ENCODE measurements around the gene SFRP4.
A peak's percentile ranks its signal among the peaks of the same experiment; 100 is the strongest.
"Not testable (repeated sequence)": the region's sequence is repeated elsewhere in the genome, so short reads cannot be mapped to it uniquely, and the experiment has no call there.

Gene SFRP4

GRCh38 chr7:37916673-37917660, at the start of gene SFRP4:
Gene SFRP4, minus strand, starts transcription at chr7:37916817. Its CDS starts 280 bp downstream, at chr7:37916537.
- DNase-seq = peak; percentile 27

- DNase-seq = no peak
These were observed 47.6 kb upstream of the SFRP4 start for GRCh38 chr7:37964196-37964595.

DNA sequence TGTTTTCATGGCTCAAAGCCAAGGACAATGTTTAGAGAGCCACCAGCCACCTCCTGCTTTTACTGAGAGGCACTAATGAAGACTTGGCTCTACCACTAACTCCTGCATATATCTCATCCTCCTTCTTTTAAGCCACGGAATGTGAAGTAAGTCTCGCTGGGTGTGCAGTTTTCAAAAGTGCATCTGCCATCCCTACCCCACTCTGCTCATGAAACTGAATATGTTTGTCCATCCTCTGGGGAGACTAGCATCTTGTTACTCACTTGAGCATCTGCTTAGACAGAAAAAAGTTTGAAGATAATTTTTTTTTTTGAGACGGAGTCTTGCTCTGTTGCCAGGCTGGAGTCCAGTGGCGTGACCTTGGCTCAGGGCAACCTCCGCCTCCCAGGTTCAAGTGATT, 44.6 kb upstream of the SFRP4 start:
- DNase-seq = no peak

DNA sequence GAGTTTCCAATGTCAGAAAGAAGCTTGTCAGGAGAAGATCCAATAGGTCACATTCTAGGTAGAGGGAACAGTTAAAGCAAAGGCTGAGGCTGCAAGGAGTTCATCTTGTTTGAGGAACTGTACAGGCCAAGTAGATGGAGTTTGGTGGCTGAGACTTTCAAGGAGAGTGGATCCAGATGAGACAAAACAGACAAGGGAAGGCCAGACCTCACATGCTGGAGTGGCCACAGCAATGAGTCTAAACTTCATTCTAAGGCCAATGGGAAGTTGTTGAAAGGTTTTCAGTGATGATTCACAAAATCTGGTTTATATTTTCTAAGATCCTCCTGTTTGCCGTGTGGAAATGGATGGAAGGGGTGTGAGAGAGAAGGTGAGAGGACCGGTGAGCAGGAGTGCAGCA, 43.9 kb upstream of the SFRP4 start:
- no peak for DNase-seq

DNA sequence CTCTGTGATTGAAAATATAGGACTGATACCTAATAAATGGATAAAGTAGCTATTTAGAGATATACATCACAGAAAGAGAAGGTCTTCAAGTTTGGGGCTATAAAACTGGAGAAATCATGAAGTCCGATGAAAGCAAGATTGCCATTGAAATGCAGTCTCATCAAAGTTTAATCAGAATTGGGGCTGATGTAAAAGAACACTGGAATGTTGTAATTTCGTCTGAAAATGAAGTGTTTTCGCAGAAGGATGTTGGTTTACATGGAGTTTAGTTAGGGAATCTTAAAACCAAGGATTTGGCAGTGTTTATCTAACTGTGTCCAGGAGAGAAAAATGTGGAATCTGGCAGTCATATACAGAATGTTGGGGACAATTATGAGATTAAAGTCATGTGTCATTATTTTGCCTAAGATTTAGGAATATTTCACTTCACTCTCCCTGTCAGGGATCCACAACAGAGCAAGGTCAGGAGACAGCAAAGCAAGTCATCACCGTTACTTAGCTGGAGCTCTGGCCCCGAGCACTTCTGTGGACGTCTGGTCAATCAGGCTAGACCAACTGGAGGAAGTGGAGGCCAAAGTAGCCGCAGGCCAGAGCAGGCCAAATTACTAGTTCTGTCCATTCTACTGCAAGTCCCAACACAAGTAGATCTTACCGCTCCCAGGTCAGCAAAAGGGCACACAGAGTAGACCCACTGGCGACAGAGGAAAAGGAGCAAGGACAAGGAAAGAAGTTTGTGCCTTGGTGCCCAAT, 40.8 kb upstream of the SFRP4 start:
- DNase-seq = no peak

- DNase-seq = no peak
These were observed 40.2 kb upstream of the SFRP4 start for GRCh38 chr7:37956791-37957190.

DNA sequence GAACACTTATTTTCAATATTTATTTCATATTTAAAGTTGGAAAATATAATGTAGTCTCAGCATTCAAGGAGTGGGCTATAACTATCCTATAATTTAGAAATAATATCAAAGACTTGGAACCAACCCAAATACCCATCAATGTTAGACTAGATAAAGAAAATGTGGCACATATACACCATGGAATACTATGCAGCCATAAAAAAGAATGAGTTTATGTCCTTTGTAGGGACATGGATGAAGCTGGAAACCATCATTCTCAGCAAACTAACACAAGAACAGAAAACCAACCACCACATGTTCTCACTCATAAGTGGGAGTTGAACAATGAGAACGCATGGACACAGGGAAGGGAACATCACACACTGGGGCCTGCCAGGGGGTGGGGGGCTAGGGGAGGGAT, 37.6 kb upstream of the SFRP4 start:
- not testable (repeated sequence) for DNase-seq

- no peak for DNase-seq
These were observed 35.6 kb upstream of the SFRP4 start for GRCh38 chr7:37952240-37952639.

GRCh38 chr7:37947941-37948210, 31.3 kb upstream of the SFRP4 start:
- no peak for DNase-seq

DNA sequence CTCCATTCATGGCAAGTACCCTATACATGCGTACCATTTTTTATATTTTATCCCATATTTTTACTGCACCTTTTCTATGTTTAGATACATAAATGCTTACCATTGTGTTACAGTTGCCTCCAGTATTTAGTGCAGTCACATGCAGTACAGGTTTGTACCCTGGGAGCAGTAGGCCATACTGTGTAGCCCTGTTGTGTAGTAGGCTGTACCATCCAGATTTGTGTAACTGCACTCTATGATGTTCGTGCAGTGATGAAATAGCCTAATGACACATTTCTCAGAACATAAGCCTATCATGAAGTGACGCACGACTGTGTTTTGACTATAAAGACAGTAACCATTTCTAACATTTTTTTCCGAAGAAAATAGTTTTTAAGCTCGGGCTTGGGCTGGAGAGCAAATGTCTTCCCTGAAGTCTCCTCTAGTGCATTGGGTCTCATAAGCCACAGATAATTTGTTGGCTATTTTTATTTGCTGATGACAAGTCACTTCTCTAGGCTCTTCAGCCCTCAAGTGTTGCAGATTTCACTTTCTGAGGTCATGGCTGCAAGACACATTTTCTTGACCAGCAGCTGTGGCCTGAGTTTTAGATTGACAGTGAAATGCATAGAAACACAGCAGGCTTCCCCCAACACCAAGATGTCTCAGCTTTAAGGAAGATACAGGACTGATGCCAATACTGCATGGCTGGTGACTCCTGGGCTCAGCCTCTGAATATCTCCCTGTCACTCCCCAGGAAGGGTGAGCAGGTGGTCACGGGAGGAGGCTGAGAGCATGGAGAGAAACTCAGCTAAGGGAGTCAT, 30.7 kb upstream of the SFRP4 start:
- no peak for DNase-seq

GRCh38 chr7:37945336-37945735, 28.7 kb upstream of the SFRP4 start:
- DNase-seq = no peak

- DNase-seq = no peak
These were observed 28.1 kb upstream of the SFRP4 start for GRCh38 chr7:37944737-37945054.

DNA sequence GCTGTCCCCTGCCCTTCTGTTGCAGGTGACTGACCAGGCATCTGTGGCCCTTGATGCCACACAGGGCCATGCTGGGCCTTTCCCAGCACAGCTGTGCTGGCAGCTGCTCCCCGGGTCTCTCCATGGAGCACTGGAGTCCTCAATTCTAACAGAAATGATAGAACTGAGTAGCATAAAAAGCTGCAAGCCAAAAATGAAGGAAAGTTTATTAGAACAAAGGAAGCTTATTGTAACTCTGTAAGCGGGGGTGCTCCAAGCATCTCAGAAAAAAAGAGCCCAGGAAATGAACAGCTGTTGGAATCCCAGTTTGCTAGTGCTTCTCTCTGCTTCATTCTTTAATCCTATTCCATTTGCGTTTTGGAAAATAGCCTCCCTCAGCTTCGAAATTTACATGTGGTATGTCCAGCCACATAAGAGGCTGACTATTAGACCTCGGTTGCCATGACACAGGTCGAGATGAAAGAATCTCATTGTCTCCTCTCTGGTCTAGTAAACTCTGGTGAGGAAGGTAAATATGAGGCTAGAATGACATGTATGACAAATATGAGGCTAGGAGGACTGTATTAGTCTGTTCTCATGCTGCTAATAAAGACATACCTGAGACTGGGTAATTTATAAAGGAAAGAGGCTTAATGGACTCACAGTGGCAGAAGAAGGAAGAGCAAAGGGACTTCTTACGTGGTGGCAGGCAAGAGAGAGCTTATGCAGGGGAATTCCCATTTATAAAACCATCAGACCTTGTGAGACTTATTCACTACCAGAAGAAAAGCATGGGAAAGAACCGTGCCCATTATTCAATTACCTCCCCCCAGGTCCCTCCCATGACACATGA, 27.5 kb upstream of the SFRP4 start:
- no peak for DNase-seq

DNA sequence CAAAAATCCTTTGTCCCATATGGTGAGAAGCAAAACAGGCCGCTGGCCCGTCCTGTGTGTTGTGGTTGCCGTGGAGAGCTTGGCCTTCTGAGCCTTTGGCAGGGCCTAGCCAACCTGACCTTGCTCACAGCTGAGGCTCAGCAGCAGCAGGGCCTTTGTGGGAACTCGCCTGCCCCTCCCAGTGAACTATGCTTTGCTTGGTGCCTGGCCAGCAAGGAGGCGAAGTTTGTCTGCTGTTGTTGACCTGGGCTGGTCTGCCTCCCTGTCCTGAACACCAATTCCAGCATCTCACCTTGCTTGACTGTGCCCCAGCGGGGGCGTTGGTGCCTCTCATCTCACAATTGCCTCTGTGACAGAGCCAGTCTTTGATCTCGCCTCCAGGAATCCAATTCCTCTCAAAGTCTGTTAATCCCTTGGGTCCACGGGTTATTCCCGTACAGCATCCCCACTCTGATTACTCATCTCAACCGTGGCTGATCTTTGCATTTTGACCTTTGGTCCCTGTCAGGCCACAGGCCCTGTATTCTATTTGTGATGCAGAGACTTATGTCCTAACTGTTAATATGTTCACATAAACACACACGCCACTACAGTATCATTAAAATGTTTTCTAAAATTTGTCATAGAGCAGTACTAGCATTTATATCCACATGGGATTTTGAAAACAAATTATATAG, 26.5 kb upstream of the SFRP4 start:
- DNase-seq = no peak

- no peak for DNase-seq
These were observed 16.5 kb upstream of the SFRP4 start for GRCh38 chr7:37933018-37933566.

- DNase-seq = no peak
These were observed 15.9 kb upstream of the SFRP4 start for GRCh38 chr7:37932543-37932942.

DNA sequence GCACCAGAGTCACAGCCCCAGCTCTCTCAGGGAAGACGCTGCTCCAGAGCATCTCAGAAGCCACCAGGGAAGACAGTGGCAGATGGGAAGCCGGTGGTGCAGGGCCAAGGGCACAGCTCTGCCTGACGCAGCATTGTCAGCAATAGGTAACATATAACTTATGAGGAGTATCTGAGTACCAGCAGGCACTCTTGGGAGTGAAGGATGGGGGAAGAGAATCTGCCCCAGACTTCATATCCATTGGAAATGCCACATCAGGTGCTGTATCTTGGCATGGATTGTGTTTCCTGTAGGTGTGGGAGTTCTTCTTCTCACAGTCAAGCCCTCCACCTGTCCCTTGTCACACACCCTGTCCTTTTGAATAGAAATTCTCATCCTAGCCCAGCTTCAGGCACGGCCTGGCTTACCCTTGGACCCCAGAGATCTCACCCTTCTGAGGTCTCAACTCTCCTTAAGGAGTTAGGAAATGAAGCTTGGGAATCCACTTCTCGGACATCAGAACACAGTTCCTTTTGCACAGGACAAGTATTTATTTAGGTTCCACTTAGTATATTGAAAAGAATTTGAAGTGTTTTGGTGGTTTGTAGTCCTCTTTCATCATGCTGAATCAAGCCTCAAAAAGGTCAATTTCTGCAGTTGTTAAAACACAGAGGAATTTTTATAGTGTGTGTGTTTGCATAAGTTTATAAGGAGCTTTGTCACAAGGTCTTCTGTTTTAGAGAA, 13.8 kb upstream of the SFRP4 start:
- no peak for DNase-seq

DNA sequence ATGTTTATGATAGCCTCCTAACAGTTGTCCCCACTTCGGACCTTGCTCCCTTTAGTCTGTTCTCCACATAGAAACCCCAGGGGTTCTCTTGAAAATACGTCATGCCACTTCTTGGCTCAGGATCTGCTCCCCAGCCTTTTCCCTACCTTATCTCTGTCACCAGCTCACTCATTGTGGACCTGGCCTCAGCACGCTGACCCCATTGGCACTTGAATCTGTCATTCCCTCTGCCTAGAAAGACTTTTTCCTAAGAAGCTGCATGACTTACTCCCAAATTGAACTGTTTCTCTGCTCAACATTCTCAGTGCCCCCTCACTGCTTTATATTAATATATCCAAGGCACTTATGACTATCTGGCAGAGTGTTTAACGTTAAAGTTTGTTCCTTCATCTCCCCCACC, 12.3 kb upstream of the SFRP4 start:
- DNase-seq = no peak

DNA sequence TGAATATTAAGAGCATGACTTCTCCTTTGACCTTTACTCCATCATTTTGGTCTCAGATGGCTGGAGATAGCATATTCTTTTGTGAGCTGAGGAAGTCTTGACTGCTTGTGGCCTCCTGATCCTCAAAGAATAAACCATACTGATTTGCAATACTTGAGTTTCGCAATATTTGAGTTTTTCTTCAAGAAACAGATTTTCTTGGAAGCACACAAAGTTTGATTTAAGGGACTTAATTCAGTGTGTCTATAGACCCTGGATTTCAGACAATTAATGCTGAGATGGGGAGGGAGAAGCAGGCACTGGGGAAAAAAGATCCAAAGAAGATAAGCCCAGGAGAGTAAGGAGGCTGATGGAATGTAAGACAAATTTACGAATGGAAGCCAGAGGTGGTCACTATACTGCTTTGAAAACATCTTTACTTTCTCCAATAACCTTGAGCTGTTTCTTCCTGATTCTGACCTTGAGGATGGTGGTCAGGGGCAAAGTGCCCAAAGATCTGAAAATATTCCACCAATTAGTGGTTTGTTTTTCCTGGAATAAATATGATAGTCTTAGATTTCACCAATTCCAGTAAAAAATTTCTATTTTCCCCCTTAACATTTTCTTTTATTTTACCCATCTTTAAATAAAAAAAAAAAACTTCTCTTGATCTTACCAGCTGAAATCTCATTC, 11.3 kb upstream of the SFRP4 start:
- DNase-seq = no peak

DNA sequence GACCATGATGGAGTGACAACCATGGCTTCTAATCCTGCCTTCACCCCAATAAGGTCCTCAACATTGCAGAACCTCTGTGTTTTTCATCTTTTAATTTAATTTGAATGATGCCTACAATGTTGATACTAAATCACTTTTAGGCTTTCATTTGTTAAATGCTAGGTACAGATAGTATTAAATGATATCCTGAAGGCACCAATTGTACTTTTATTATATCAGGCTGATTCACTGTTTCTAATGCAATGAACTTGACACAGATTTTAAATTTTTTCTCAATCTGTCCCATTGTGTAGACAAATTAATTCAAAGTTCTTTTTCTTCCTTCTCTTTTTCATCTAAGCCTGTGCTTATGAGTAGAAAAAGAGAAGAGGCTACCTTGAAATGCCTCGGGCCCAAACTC, 9.0 kb upstream of the SFRP4 start:
- no peak for DNase-seq

Data from EL (cell line).